GM23338 (cell line): ENCODE measurements around the gene ALKBH1. TPM values are rescaled to one million over a fixed set of nuclear protein-coding genes. Genes with fewer than 3 reads are reported as not detected.
"Not testable (repeated sequence)": the region's sequence is repeated elsewhere in the genome, so short reads cannot be mapped to it uniquely, and the experiment has no call there.

ENCODE experiments used
- ATAC-seq: fragments of 200-7000 bp; cut with Tn5 transposase; 3 replicates; pipeline ENCODE4 v1.9.1; 2020
- DNase-seq: peaks from one replicate; pipeline ENCODE4 v3.0.0-alpha.2; 2015; ENCODE audit warnings: low spot score
- H2AFZ ChIP-seq: fragments of 200-600 bp; sonication (generic); 2 replicates; pipeline ENCODE4 v1.8.0; 2016; ENCODE audit warnings: antibody characterized with exemption, mild to moderate bottlenecking, moderate library complexity
- H3F3A ChIP-seq: fragments of 200-600 bp; sonication (generic); replicated peaks from 2 replicates; pipeline ENCODE4 v1.8.0; 2017; ENCODE audit warnings: antibody characterized with exemption, mixed run types, low read depth
- H3K27ac ChIP-seq: fragments of 200-600 bp; sonication (generic); 2 replicates; pipeline ENCODE4 v1.6.1; 2016; ENCODE audit warnings: low read depth
- H3K27me3 ChIP-seq: fragments of 200-600 bp; sonication (generic); 2 replicates; pipeline ENCODE4 v1.8.0; 2016; ENCODE audit warnings: mild to moderate bottlenecking, mixed run types, moderate library complexity; ENCODE audit not compliant: insufficient read depth
- H3K36me3 ChIP-seq: fragments of 200-600 bp; sonication (generic); 2 replicates; pipeline ENCODE4 v1.8.0; 2016; ENCODE audit warnings: mild to moderate bottlenecking; ENCODE audit not compliant: insufficient read depth
- H3K4me1 ChIP-seq: fragments of 200-600 bp; sonication (generic); 2 replicates; pipeline ENCODE4 v1.8.0; 2016; ENCODE audit warnings: mild to moderate bottlenecking, moderate library complexity; ENCODE audit not compliant: insufficient read depth
- H3K4me2 ChIP-seq: fragments of 200-600 bp; sonication (generic); 2 replicates; pipeline ENCODE4 v1.7.1; 2017; ENCODE audit warnings: mixed run types
- H3K4me3 ChIP-seq: fragments of 200-600 bp; sonication (generic); 2 replicates; pipeline ENCODE4 v1.6.1; 2016; ENCODE audit warnings: mixed run types
- H3K79me2 ChIP-seq: fragments of 200-600 bp; sonication (generic); replicated peaks from 2 replicates; pipeline ENCODE4 v1.8.0; 2017; ENCODE audit warnings: mild to moderate bottlenecking; ENCODE audit not compliant: insufficient read depth
- H3K9me2 ChIP-seq: fragments of 200-600 bp; sonication (generic); 2 replicates; pipeline ENCODE4 v1.8.0; 2017; ENCODE audit not compliant: insufficient read depth
- H4K20me1 ChIP-seq: fragments of 200-600 bp; sonication (generic); replicated peaks from 2 replicates; pipeline ENCODE4 v1.8.0; 2017; ENCODE audit warnings: mild to moderate bottlenecking; ENCODE audit not compliant: insufficient read depth
- H3K27ac Mint-ChIP-seq: 2 replicates; pipeline ENCODE4 v1.8.0; 2020; ENCODE audit warnings: inconsistent platforms, mild to moderate bottlenecking, moderate library complexity, mixed read lengths
- H3K27me3 Mint-ChIP-seq: 3 replicates; pipeline ENCODE4 v1.8.0; 2022; ENCODE audit warnings: low read depth, mild to moderate bottlenecking, moderate library complexity, mixed read lengths, inconsistent platforms; ENCODE audit not compliant: insufficient read depth, poor library complexity
- H3K36me3 Mint-ChIP-seq: 3 replicates; pipeline ENCODE4 v1.8.0; 2021; ENCODE audit warnings: low read depth, mild to moderate bottlenecking, inconsistent platforms, moderate library complexity, mixed read lengths
- H3K4me1 Mint-ChIP-seq: 3 replicates; pipeline ENCODE4 v1.8.0; 2020; ENCODE audit warnings: mild to moderate bottlenecking, inconsistent platforms, mixed read lengths
- H3K4me3 Mint-ChIP-seq: 3 replicates; pipeline ENCODE4 v1.8.0; 2021; ENCODE audit warnings: moderate library complexity, mild to moderate bottlenecking, inconsistent platforms, mixed read lengths
- H3K9me3 Mint-ChIP-seq: 3 replicates; pipeline ENCODE4 v1.8.0; 2020; ENCODE audit warnings: moderate library complexity, mild to moderate bottlenecking, inconsistent platforms, mixed read lengths
- CREB1 ChIP-seq: fragments of 250-450 bp; sonication (Bioruptor Pico); IDR thresholded peaks from 2 replicates; pipeline ENCODE4 v1.5.0; 2020; ENCODE audit warnings: low read depth, mild to moderate bottlenecking, moderate library complexity
- NANOG ChIP-seq: IDR thresholded peaks from 2 replicates; pipeline ENCODE4 v1.6.1; 2016; ENCODE audit warnings: antibody characterized with exemption, borderline replicate concordance
- POLR2AphosphoS5 ChIP-seq: IDR thresholded peaks from 2 replicates; pipeline ENCODE4 v1.6.1; 2016; ENCODE audit warnings: antibody characterized with exemption, low read depth
- ZNF114 ChIP-seq: fragments of 250-450 bp; sonication (Bioruptor Pico); IDR thresholded peaks from 2 replicates; pipeline ENCODE4 v1.5.0; 2020; ENCODE audit warnings: mild to moderate bottlenecking, moderate library complexity
- polyA plus RNA-seq: library from polyadenylated mRNA; unstranded; fragments of >200 nt; fragmentation: Nextera tagmentation; extraction: Ambion mirVana; gene quantifications from 2 replicates; pipeline ENCODE4 v1.2.1, GENCODE V29; 2016
- total RNA-seq: library from RNA; depleted of rRNA; stranded (reverse); fragments of >200 nt; shearing (Covaris generic); gene quantifications from 2 replicates; pipeline ENCODE4 v1.2.3, GENCODE V29; 2014
- TF ChIP-seq, protein P1 (sequence below), 2 experiments: fragments of 200-600 bp in 1 of 2; sonication (generic) in 1 of 2; conservative IDR thresholded peaks; 2 replicates each; pipeline versions ENCODE4 v1.5.1 to v1.6.1; 2016 to 2017; ENCODE audit warnings: antibody characterized with exemption in 2 of 2, low read depth in 2 of 2, mild to moderate bottlenecking in 2 of 2, moderate library complexity in 1 of 2
- TF ChIP-seq, protein P2 (sequence below): IDR thresholded peaks from one replicate; pipeline ENCODE4 v1.6.1; 2018; ENCODE audit warnings: antibody characterized with exemption; ENCODE audit not compliant: unreplicated experiment

ALKBH1 gene
- total and polyA plus RNA-seq, 2 experiments from 2014 or later: 13.0 to 22.2 TPM

DNA sequence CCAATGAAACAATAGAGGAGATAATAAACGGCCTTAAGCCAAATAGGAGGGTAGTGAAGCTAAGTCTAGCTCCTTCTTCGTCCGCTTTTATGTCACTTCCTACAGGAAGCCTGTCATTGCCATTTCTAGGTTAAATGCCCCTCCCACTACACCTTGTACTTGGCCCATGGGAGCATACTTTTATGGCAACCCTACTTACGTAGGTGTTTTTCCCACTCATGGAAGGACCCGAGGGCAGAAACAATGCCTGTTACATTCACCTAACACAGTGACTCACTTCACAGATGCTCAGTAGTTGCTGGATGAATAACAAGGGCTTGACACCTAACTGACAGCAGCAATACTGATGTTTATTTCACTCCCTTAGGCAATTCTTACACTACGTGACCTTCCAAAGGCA, 44.5 kb downstream of the ALKBH1 start:
- no peak for DNase-seq
- ATAC-seq: no peak

GRCh38 chr14:77661562-77661961, 46.3 kb downstream of the ALKBH1 start:
- Histone ChIP-seq H3K27ac (peak overlapping the region; percentile 39), H2AFZ (peak overlapping the region; percentile 40; the same call in 1 of the 2 replicates), H3K4me2 (peak overlapping the region; percentile 36; the same call in 1 of the 2 replicates), H3K4me1 (peaks cover 15% of the 10 kb centered on the region)
- H3F3A ChIP-seq, H3K27me3 ChIP-seq, H3K9me3 Mint-ChIP-seq, H4K20me1 ChIP-seq, H3K36me3 Mint-ChIP-seq, H3K4me1 Mint-ChIP-seq, H3K27me3 Mint-ChIP-seq, H3K4me3 ChIP-seq, H3K4me3 Mint-ChIP-seq, H3K27ac Mint-ChIP-seq, H3K9me2 ChIP-seq, ATAC-seq, H3K79me2 ChIP-seq, H3K36me3 ChIP-seq: not testable (repeated sequence)
- DNase-seq: peak; percentile 31

More for the DNA sequence above, 44.5 kb downstream of the ALKBH1 start:
- Histone ChIP-seq H3K79me2 (no peaks in the 10 kb centered on the region), H3K4me1 (peaks cover 15% of the 10 kb centered on the region), H3K4me3 (no peak overlapping the region), H3K27me3 (no peaks in the 10 kb centered on the region), H3K9me2 (no peaks in the 10 kb centered on the region), H3F3A (0 out of 2 replicates have a peak, but pooled peaks cover under 1% of the 10 kb centered on the region), H3K36me3 (no peaks in the 10 kb centered on the region), H3K4me2 (no peak overlapping the region), H3K27ac (no peak overlapping the region), H4K20me1 (no peaks in the 10 kb centered on the region), H2AFZ (no peak overlapping the region)
- Mint-ChIP-seq H3K9me3 (no peaks in the 10 kb centered on the region; the same call in 2 of the 3 replicates), H3K36me3 (no peaks in the 10 kb centered on the region), H3K4me3 (no peak overlapping the region), H3K4me1 (peaks cover 10% of the 10 kb centered on the region), H3K27me3 (peaks cover 3% of the 10 kb centered on the region), H3K27ac (no peak overlapping the region)
- TF ChIP-seq, protein P1, sequence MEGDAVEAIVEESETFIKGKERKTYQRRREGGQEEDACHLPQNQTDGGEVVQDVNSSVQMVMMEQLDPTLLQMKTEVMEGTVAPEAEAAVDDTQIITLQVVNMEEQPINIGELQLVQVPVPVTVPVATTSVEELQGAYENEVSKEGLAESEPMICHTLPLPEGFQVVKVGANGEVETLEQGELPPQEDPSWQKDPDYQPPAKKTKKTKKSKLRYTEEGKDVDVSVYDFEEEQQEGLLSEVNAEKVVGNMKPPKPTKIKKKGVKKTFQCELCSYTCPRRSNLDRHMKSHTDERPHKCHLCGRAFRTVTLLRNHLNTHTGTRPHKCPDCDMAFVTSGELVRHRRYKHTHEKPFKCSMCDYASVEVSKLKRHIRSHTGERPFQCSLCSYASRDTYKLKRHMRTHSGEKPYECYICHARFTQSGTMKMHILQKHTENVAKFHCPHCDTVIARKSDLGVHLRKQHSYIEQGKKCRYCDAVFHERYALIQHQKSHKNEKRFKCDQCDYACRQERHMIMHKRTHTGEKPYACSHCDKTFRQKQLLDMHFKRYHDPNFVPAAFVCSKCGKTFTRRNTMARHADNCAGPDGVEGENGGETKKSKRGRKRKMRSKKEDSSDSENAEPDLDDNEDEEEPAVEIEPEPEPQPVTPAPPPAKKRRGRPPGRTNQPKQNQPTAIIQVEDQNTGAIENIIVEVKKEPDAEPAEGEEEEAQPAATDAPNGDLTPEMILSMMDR (conservative IDR thresholded peaks at IDR 0.05; ENCODE audit: low read depth in 2 of 2): no peak
- TF ChIP-seq NANOG: no peak
- TF ChIP-seq ZNF114 (CRISPR knock-in tag): no peak
- TF ChIP-seq, protein P2, sequence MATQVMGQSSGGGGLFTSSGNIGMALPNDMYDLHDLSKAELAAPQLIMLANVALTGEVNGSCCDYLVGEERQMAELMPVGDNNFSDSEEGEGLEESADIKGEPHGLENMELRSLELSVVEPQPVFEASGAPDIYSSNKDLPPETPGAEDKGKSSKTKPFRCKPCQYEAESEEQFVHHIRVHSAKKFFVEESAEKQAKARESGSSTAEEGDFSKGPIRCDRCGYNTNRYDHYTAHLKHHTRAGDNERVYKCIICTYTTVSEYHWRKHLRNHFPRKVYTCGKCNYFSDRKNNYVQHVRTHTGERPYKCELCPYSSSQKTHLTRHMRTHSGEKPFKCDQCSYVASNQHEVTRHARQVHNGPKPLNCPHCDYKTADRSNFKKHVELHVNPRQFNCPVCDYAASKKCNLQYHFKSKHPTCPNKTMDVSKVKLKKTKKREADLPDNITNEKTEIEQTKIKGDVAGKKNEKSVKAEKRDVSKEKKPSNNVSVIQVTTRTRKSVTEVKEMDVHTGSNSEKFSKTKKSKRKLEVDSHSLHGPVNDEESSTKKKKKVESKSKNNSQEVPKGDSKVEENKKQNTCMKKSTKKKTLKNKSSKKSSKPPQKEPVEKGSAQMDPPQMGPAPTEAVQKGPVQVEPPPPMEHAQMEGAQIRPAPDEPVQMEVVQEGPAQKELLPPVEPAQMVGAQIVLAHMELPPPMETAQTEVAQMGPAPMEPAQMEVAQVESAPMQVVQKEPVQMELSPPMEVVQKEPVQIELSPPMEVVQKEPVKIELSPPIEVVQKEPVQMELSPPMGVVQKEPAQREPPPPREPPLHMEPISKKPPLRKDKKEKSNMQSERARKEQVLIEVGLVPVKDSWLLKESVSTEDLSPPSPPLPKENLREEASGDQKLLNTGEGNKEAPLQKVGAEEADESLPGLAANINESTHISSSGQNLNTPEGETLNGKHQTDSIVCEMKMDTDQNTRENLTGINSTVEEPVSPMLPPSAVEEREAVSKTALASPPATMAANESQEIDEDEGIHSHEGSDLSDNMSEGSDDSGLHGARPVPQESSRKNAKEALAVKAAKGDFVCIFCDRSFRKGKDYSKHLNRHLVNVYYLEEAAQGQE: no peak

DNA sequence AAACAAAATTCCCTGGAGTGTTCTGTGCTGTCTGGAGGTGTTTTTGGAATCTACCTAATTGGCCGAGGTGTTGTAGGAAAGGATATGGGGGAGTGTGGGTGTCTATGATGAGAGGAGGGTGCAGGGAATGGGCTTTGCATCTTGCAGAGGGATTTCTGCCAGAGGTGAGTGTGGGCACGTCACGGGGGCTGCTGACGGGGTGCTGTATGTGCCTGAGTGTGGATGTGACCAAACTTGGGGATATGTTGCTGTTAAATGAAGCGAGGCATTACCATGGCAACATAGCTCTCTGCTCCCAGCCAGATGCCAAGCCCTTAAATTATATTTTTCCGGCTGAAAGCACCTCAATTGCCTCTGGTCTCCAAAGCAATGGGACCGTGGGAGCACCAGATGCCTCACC, 47.1 kb downstream of the ALKBH1 start:
- no peaks in the 10 kb centered on the region for H3K36me3 Mint-ChIP-seq
- no peaks in the 10 kb centered on the region for H3K27me3 ChIP-seq
- DNase-seq: no peak
- no peaks in the 10 kb centered on the region for H3K79me2 ChIP-seq
- H3K27me3 Mint-ChIP-seq: peaks cover 5% of the 10 kb centered on the region
- peak overlapping the region; percentile 40 for H2AFZ ChIP-seq
- H4K20me1 ChIP-seq: no peaks in the 10 kb centered on the region
- H3K4me1 ChIP-seq: peaks cover 15% of the 10 kb centered on the region
- peak overlapping the region; percentile 50; the same call in 1 of the 2 replicates for H3K27ac Mint-ChIP-seq
- no peak overlapping the region for H3K4me2 ChIP-seq
- no peaks in the 10 kb centered on the region for H3F3A ChIP-seq
- peaks cover 10% of the 10 kb centered on the region for H3K4me1 Mint-ChIP-seq
- H3K9me2 ChIP-seq: no peaks in the 10 kb centered on the region
- no peaks in the 10 kb centered on the region for H3K36me3 ChIP-seq
- no peak overlapping the region for H3K4me3 ChIP-seq
- no peak overlapping the region for H3K4me3 Mint-ChIP-seq
- no peak for ATAC-seq
- H3K9me3 Mint-ChIP-seq: no peaks in the 10 kb centered on the region; the same call in 2 of the 3 replicates
- no peak for TF ChIP-seq CREB1
- TF ChIP-seq POLR2AphosphoS5: no peak
- peak overlapping the region; percentile 45; the same call in 1 of the 2 replicates for H3K27ac ChIP-seq
